NT2/D1 (cell line): ENCODE results near the gene EMP2.

Experiments used
- SUZ12 ChIP-seq: IDR thresholded peaks from 2 replicates; pipeline ENCODE4 v1.6.1; 2011; ENCODE audit not compliant: insufficient read length, insufficient read depth; ENCODE audit errors: extremely low read depth
- YY1 ChIP-seq: IDR thresholded peaks from 2 replicates; pipeline ENCODE4 v1.6.1; 2011; ENCODE audit not compliant: insufficient read length, insufficient read depth
- ZNF274 ChIP-seq: IDR thresholded peaks from 2 replicates; pipeline ENCODE4 v1.6.1; 2011; ENCODE audit warnings: mild to moderate bottlenecking, low read depth, low read length

GRCh38 chr16:10622036-10622921 is 41.9 kb upstream of the EMP2 start:
- TF ChIP-seq YY1 (no peak), ZNF274 (no peak), SUZ12 (no peak)
